ENCODE data around the gene TMEM178B. TPM values are rescaled to one million over a fixed set of nuclear protein-coding genes. Genes with fewer than 3 reads are reported as not detected.

The TMEM178B gene
- total and polyA plus RNA-seq, 9 of the 15 experiments (the other 6 are each of a cell fraction or from before 2014, with no cell fraction given), result under 0.01 to 0.03 (median 0.01) TPM; not detected in 5

- H3K27ac ChIP-seq (ENCODE audit: extremely low read depth, low read depth, low read length), result no peak overlapping the region
- TF ChIP-seq SFPQ (IDR thresholded peaks at IDR 0.05; ENCODE audit: low read depth, low read length) (no peak), CBX3 (IDR thresholded peaks at IDR 0.05; ENCODE audit: borderline replicate concordance in 1 of 2, low read length in 2 of 2) (no peak), SREBF1 (IDR thresholded peaks at IDR 0.05; ENCODE audit: borderline replicate concordance, low read depth, low read length) (no peak), ELK3 (CRISPR knock-in tag; IDR thresholded peaks at IDR 0.05) (no peak), POLR2G (IDR thresholded peaks at IDR 0.05; ENCODE audit: low read depth, low read length) (no peak), SP1 (CRISPR knock-in tag; IDR thresholded peaks at IDR 0.05) (no peak), KDM5B (IDR thresholded peaks at IDR 0.05; ENCODE audit: insufficient replicate concordance, low read depth, low read length) (no peak), SP2 (IDR thresholded peaks at IDR 0.05; ENCODE audit: extremely low read depth, low read depth, low read length, poor library complexity, severe bottlenecking) (no peak), ZNF408 (CRISPR knock-in tag; IDR thresholded peaks at IDR 0.05; ENCODE audit: low read depth) (no peak), ZNF668 (CRISPR knock-in tag; IDR thresholded peaks at IDR 0.05) (no peak), ZNF551 (CRISPR knock-in tag; IDR thresholded peaks at IDR 0.05) (no peak), CGGBP1 (CRISPR knock-in tag; IDR thresholded peaks at IDR 0.05) (no peak), XRCC4 (IDR thresholded peaks at IDR 0.05; ENCODE audit: extremely low read depth, insufficient read depth, insufficient read length) (no peak), ZMIZ1 (IDR thresholded peaks at IDR 0.05; ENCODE audit: low read depth in 2 of 2, low read length in 2 of 2) (no peak), MYNN (IDR thresholded peaks at IDR 0.05) (no peak), MYNN (CRISPR knock-in tag; IDR thresholded peaks at IDR 0.05) (no peak), PHF21A (IDR thresholded peaks at IDR 0.05; ENCODE audit: borderline replicate concordance, low read depth) (no peak)
Measured at GRCh38 chr7:141181812-141182211, 107.9 kb downstream of the TMEM178B start.

More at GRCh38 chr7:141181812-141182211, 107.9 kb downstream of the TMEM178B start:
- no peaks in the 10 kb centered on the region for H3K36me3 ChIP-seq (ENCODE audit: control insufficient read depth, insufficient read depth, low read length)
- in situ Hi-C loops (cut with MboI) (no loop called here), intact Hi-C loops (cut with micrococcal nuclease) (no loop called here)
- ATAC-seq (no peak), DNase-seq (ENCODE audit: extremely low read depth in 1 of 4, low spot score in 3 of 4) (no peak), FAIRE-seq (no peak)
- H3K4me2 ChIP-seq (ENCODE audit: insufficient read depth, low read length), result no peak overlapping the region
- H4K20me1 ChIP-seq (replicated peaks; ENCODE audit: control insufficient read depth, insufficient read depth, low read length), result no peaks in the 10 kb centered on the region
- H3K9me1 ChIP-seq (ENCODE audit: control insufficient read depth, insufficient read depth, low read length), result no peaks in the 10 kb centered on the region
- no peaks in the 10 kb centered on the region for H3K79me2 ChIP-seq (ENCODE audit: control insufficient read depth, insufficient read depth, low read length)
- H3K27me3 ChIP-seq (ENCODE audit: control insufficient read depth in 2 of 2, insufficient read depth in 2 of 2, low read length in 2 of 2), result peaks cover 9 to 31% of the 10 kb centered on the region in 2 experiments; a peak in 3 of 5 replicates
- BruUV-seq (replicated peaks), result no TSS peak
- POLR2A ChIA-PET, result no interaction called here
- no peaks in the 10 kb centered on the region for H3K4me1 ChIP-seq (replicated peaks in 1 of 2; ENCODE audit: control insufficient read depth in 2 of 2, insufficient read depth in 2 of 2, low read length in 2 of 2)
- H2AFZ ChIP-seq (ENCODE audit: low read depth, low read length), result no peak overlapping the region
- 0% methylated on average over 4 of the region's 4 CpGs for WGBS (ENCODE audit: insufficient coverage, low coverage, missing lambda C conversion rate)
- no peaks in the 10 kb centered on the region for H3K9me3 ChIP-seq (replicated peaks; ENCODE audit: control insufficient read depth, insufficient read depth, low read depth, low read length)
- no peak overlapping the region for H3K9ac ChIP-seq (ENCODE audit: insufficient read depth in 1 of 2, low read depth in 2 of 2, low read length in 2 of 2)
- CTCF ChIA-PET (ENCODE audit: low intra/inter-chr PET ratio), result no interaction called here
- no peak overlapping the region for H3K4me3 ChIP-seq
